ENCODE data around the gene GINS1.

DNA sequence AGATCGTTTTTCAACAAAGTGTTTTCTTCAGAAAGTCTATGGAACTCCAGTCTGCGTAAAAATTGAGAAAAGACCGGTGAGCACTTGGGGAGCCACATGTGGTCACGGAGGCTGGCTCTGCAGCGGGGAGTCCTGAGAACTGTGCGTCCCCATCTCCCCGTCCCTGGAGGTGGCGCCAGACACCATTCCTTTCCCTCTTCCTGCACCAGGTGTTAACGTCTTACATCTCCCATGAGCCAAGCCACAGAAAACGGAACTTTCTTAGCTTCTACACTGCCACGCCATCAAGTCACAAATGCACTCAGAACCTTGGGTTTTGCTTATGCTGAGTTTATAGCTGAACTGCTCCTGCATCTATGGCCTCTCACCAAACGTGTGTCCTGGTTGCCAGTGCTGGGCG, 62.6 kb downstream of the GINS1 start:
- TF ChIP-seq, protein P1, sequence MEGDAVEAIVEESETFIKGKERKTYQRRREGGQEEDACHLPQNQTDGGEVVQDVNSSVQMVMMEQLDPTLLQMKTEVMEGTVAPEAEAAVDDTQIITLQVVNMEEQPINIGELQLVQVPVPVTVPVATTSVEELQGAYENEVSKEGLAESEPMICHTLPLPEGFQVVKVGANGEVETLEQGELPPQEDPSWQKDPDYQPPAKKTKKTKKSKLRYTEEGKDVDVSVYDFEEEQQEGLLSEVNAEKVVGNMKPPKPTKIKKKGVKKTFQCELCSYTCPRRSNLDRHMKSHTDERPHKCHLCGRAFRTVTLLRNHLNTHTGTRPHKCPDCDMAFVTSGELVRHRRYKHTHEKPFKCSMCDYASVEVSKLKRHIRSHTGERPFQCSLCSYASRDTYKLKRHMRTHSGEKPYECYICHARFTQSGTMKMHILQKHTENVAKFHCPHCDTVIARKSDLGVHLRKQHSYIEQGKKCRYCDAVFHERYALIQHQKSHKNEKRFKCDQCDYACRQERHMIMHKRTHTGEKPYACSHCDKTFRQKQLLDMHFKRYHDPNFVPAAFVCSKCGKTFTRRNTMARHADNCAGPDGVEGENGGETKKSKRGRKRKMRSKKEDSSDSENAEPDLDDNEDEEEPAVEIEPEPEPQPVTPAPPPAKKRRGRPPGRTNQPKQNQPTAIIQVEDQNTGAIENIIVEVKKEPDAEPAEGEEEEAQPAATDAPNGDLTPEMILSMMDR (IDR thresholded peaks at IDR 0.05) = peak in 5 of 6 experiments; percentile 4 to 33 (median 29)
- TF ChIP-seq POLR2A (IDR thresholded peaks at IDR 0.05) = no peak
